Activated T-cell treated with anti-CD3 and anti-CD28 coated beads, Interleukin-2, amount 50 U/mL, for 4 hours (primary cell): Measurements from ENCODE around the gene OR2M4. TPM values are rescaled to one million over a fixed set of nuclear protein-coding genes. Genes with fewer than 3 reads are reported as not detected.
"Not testable (repeated sequence)": the region's sequence is repeated elsewhere in the genome, so short reads cannot be mapped to it uniquely, and the experiment has no call there.

Source experiments
- ATAC-seq, 2 donors: fragments of 200-7000 bp; cut with Tn5 transposase; one replicate each; pipeline ENCODE4 v1.10.0; 2021
- DNase-seq: peaks from one replicate; pipeline ENCODE4 v3.0.0-alpha.2; 2020
- H3K27me3 Mint-ChIP-seq: one replicate; pipeline ENCODE4 v1.8.0; 2021; ENCODE audit warnings: low read depth, mixed read lengths
- H3K36me3 Mint-ChIP-seq: one replicate; pipeline ENCODE4 v1.8.0; 2022; ENCODE audit warnings: mixed read lengths; ENCODE audit not compliant: insufficient read depth
- H3K4me1 Mint-ChIP-seq: one replicate; pipeline ENCODE4 v1.8.0; 2021; ENCODE audit warnings: low read depth, mixed read lengths
- H3K4me3 Mint-ChIP-seq: one replicate; pipeline ENCODE4 v1.8.0; 2021; ENCODE audit warnings: mild to moderate bottlenecking, moderate library complexity, mixed read lengths
- H3K9me3 Mint-ChIP-seq: one replicate; pipeline ENCODE4 v1.8.0; 2021; ENCODE audit warnings: mixed read lengths
- total RNA-seq, 3 donors: library from RNA; stranded (reverse); gene quantifications; one replicate each; pipeline ENCODE4 v1.2.1, GENCODE V29; 2021

OR2M4 gene
- not detected for total RNA-seq

GRCh38 chr1:248231117-248231516, at the start of gene OR2M4:
Gene OR2M4 (plus strand): TSS chr1:248231417. CDS start chr1:248238929, 7,512 bp downstream.
- Mint-ChIP-seq H3K4me1 (no peaks in the 10 kb centered on the region), H3K27me3 (peaks cover 2% of the 10 kb centered on the region), H3K4me3 (no peak within 1 kb of the TSS), H3K9me3 (peaks cover 5% of the 10 kb centered on the region), H3K36me3 (no peaks in the 10 kb centered on the region)
- DNase-seq (no peak), ATAC-seq (no peak)

DNA sequence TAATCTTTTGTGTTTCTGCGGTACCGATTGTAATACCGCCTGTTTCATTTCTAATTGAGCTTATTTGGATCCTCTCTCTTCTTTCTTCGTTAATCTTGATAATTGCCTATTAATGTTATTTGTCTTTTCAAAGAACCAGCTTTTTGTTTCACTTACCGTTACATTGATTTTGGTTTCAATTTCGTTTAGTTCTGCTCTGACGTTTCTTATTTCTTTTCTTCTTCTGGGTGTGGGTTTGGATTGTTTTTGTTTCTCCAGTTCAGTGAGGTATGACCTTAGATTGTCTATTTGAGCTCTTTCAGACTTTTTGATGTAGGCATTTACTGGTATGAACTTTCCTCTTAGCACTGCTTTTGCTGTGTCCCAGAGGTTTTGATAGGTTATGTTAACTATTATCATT, 47.2 kb upstream of the OR2M4 start:
- H3K36me3 Mint-ChIP-seq = no peaks in the 10 kb centered on the region
- DNase-seq = no peak
- peaks cover 9% of the 10 kb centered on the region for H3K9me3 Mint-ChIP-seq
- H3K4me3 Mint-ChIP-seq = no peak overlapping the region
- peaks cover 11% of the 10 kb centered on the region for H3K27me3 Mint-ChIP-seq
- no peaks in the 10 kb centered on the region for H3K4me1 Mint-ChIP-seq
- no peak for ATAC-seq

DNA sequence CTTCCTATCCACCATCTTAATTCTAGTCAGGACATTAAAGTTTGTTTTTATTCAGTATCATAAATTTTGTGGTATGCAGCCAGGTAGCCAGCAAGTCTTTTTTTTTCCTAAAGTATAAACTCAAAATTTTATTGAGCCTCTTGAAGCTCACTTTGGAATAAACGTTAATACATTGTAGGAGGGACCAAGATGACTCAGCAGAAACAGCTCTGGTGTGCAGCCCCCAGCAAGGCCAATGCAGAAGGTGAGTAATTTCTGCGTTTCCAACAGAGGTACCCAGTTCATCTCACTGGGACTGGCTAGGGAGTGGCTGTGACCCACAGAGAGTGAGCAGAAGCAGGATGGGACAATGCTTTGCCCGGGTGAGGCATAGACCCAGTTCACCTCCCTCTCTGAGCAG, 43.9 kb upstream of the OR2M4 start:
- ATAC-seq (no peak), DNase-seq (no peak)
- Mint-ChIP-seq H3K4me3 (no peak overlapping the region), H3K36me3 (no peaks in the 10 kb centered on the region), H3K4me1 (no peaks in the 10 kb centered on the region), H3K9me3 (peaks cover 16% of the 10 kb centered on the region), H3K27me3 (peaks cover 11% of the 10 kb centered on the region)

DNA sequence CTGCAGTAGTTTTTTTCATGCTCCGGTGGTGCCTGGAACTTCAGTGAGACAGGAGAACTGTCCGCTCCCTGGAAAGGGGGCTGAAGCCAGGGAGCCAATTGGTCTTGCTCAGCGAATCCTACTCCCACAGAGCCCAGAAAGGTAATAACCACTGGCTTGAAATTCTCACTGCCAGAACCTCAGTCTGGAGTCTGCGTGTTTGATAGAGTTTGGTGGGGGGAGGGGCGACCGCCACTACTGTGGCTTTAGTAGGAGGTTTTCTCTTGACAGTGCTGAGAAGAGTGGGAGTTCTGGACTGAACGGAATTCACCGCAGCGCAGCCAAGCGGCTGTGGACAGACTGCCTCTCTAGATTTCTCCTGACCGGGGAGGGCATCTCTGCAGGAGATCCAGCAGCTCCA, 42.2 kb upstream of the OR2M4 start:
- Mint-ChIP-seq H3K9me3 (peaks cover 12% of the 10 kb centered on the region), H3K27me3 (peaks cover 11% of the 10 kb centered on the region), H3K4me3 (no peak overlapping the region), H3K36me3 (no peaks in the 10 kb centered on the region), H3K4me1 (no peaks in the 10 kb centered on the region)
- DNase-seq (no peak), ATAC-seq (no peak)

DNA sequence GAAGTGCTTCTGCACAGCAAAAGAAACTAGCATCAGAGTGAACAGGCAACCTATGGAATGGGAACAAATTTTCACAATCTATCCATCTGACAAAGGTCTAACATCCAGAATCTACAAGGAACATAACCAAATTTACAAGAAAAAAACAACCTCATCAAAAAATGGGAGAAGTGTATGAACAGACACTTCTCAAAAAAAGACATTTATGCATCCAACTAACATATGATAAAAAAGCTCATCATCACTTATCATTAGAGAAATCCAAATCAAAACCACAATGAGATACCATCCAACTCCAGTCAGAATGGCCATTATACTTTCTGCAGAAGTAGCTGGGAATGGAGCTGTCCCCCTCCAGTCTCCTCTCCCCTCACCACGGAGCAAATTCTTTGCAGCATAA, 37.1 kb upstream of the OR2M4 start:
- no peak for ATAC-seq
- no peak overlapping the region for H3K4me3 Mint-ChIP-seq
- H3K36me3 Mint-ChIP-seq = no peaks in the 10 kb centered on the region
- H3K9me3 Mint-ChIP-seq = peaks cover 12% of the 10 kb centered on the region
- no peaks in the 10 kb centered on the region for H3K27me3 Mint-ChIP-seq
- H3K4me1 Mint-ChIP-seq = no peaks in the 10 kb centered on the region
- no peak for DNase-seq

- no peak for DNase-seq
- Mint-ChIP-seq H3K27me3 (no peaks in the 10 kb centered on the region), H3K4me3 (no peak within 1 kb of the TSS), H3K9me3 (peaks cover 5% of the 10 kb centered on the region), H3K4me1 (no peaks in the 10 kb centered on the region), H3K36me3 (no peaks in the 10 kb centered on the region)
- ATAC-seq = no peak
Observed at GRCh38 chr1:248196965-248197364, 34.3 kb upstream of the OR2M4 start, which contains the start of gene OR2M3. Gene OR2M3 (plus strand): TSS chr1:248197265. CDS start chr1:248203068, 5,803 bp downstream.

DNA sequence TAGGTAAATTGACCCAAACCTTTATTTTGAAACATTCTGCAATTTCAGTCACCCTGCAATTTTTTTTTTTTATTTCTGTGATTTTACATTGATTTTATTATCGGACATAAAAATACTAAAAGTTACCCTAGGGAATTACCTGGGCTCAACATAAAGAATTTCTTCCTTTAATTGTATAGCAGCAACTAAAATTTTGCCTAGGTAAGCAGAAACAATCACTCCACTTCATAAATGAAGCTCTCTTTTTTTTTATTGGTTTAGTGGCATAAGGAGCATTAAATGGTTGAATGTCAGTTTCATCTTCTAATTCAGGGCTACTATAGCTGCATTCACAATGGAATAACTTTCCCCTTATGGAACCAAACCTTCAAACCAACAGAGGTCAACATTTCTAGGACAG, 15.3 kb upstream of the OR2M4 start:
- Mint-ChIP-seq H3K36me3 (no peaks in the 10 kb centered on the region), H3K4me3 (no peak overlapping the region), H3K4me1 (no peaks in the 10 kb centered on the region), H3K9me3 (peaks cover 11% of the 10 kb centered on the region), H3K27me3 (peaks cover 4% of the 10 kb centered on the region)
- ATAC-seq (no peak), DNase-seq (no peak)

GRCh38 chr1:248225537-248225936, 5.7 kb upstream of the OR2M4 start:
- Mint-ChIP-seq H3K9me3 (peaks cover 5% of the 10 kb centered on the region), H3K4me1 (no peaks in the 10 kb centered on the region)
- ATAC-seq = no peak

DNA sequence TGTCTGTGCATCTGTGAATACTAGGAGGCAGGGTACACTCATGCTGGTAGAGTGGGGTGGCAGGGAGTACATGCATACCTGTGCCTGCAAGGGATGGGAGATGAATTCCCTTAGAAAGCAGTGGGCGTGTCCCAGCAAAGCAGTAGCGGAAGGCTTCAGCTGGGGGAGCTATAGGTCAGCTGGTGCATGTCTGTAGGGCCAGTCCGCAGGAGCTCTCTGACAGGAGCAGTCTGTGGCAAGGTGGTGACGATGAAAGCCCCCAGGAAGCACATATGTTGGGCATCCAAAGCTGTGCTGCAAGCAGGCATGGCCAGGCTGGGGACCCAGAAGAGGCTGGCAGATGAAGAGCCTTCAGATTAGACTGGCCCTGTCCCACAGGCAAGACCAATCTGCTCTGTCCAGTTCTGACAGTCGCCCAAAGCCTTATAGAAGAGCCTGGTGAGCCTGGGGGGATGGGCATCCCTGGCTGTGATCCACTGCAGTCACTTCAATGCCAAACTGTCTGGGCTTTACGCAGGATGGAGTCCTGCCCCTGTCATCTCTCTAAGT, 1.8 kb upstream of the OR2M4 start:
- peaks cover 2% of the 10 kb centered on the region for H3K27me3 Mint-ChIP-seq
- H3K4me1 Mint-ChIP-seq = no peaks in the 10 kb centered on the region
- no peak for ATAC-seq
- H3K9me3 Mint-ChIP-seq = peaks cover 5% of the 10 kb centered on the region
- DNase-seq = no peak
- no peak overlapping the region for H3K4me3 Mint-ChIP-seq
- no peaks in the 10 kb centered on the region for H3K36me3 Mint-ChIP-seq

More at GRCh38 chr1:248225537-248225936, 5.7 kb upstream of the OR2M4 start:
- DNase-seq = no peak
- Mint-ChIP-seq H3K4me3 (no peak overlapping the region), H3K36me3 (no peaks in the 10 kb centered on the region), H3K27me3 (no peaks in the 10 kb centered on the region)

GRCh38 chr1:248239478-248239877, 8.3 kb downstream of the OR2M4 start:
- Mint-ChIP-seq H3K36me3 (no peaks in the 10 kb centered on the region), H3K9me3 (no peaks in the 10 kb centered on the region), H3K4me1 (peaks cover 2% of the 10 kb centered on the region), H3K27me3 (peaks cover 10% of the 10 kb centered on the region), H3K4me3 (no peak overlapping the region)
- DNase-seq (no peak), ATAC-seq (no peak)

DNA sequence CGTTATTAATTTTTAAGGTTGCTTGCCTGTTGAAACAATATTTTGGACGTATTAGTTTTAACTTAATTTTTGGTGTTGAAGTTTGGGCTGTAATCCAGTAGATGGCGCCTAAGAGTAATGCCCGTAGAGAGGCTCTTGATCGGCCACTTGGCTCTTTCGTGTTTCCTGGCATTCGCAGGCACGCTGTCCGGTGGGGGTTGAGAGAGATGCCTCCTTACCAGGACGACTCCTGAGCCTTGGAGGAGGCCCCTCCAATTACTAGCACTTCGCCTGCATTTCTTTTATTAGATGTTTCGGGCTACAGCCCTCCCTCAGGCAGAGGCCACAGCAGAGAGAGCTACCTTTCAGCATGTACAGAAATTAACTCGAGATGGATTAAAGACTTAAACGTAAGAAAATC, 12.0 kb downstream of the OR2M4 start:
- DNase-seq (no peak), ATAC-seq (peak in 1 of 2 donors; percentile 37)
- Mint-ChIP-seq H3K4me1 (peaks cover 2% of the 10 kb centered on the region), H3K9me3 (no peaks in the 10 kb centered on the region), H3K4me3 (no peak overlapping the region), H3K36me3 (no peaks in the 10 kb centered on the region), H3K27me3 (peaks cover 8% of the 10 kb centered on the region)

- not testable (repeated sequence) for ATAC-seq, H3K4me1 Mint-ChIP-seq, H3K4me3 Mint-ChIP-seq, DNase-seq, H3K27me3 Mint-ChIP-seq, H3K36me3 Mint-ChIP-seq
- peaks cover 25% of the 10 kb centered on the region for H3K9me3 Mint-ChIP-seq
Observed at GRCh38 chr1:248259309-248259708, 28.1 kb downstream of the OR2M4 start.

GRCh38 chr1:248268178-248268577, 37.0 kb downstream of the OR2M4 start:
- H3K4me1 Mint-ChIP-seq = no peaks in the 10 kb centered on the region
- H3K27me3 Mint-ChIP-seq = peaks cover 3% of the 10 kb centered on the region
- peaks cover 17% of the 10 kb centered on the region for H3K9me3 Mint-ChIP-seq
- DNase-seq (no peak), ATAC-seq (no peak)
- H3K4me3 Mint-ChIP-seq = no peak overlapping the region
- no peaks in the 10 kb centered on the region for H3K36me3 Mint-ChIP-seq

DNA sequence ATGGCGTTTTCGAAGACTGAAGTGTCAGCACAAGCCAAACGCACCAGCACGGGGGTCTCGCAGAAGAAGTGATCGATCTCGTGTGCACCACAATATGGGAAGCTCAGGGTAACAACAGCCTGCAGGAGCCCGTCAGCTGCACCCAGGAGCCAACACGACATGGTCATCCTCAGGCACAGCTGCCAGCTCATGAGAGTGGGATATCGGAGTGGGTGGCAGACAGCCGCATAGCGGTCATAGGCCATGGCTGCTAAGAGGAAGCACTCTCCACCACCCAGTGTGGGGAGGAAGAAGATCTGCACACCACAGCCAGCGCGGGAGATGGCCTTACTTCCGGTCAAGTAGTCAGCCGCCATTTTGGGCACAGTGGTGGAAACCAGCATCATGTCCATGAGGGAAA, 42.0 kb downstream of the OR2M4 start:
- not testable (repeated sequence) for DNase-seq, ATAC-seq, H3K9me3 Mint-ChIP-seq

DNA sequence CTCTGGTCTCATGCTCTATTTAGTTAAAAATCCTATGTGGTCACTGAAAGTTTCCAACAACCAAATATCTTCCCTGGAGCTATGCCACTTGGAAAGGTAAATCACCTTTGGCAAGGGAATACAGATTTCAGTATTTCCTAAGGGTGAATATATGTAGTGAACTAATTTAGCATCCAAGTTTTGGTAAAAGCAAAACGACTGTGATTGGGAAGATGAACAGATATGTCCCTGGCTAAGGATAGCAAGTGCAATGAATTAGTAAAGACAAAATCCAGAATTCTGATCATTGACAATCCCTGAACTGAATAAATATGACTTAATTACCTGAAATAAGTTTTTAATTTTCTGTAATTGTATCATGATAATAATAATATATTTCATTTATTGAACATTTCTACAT, 46.7 kb downstream of the OR2M4 start, which contains the start of gene OR2T33:
TSS of gene OR2T33 (minus strand) at position 101 of the 400 bp plus-strand sequence. CDS start 4,162 bp downstream, outside the sequence.
- DNase-seq (no peak), ATAC-seq (no peak)
- Mint-ChIP-seq H3K36me3 (no peaks in the 10 kb centered on the region), H3K4me3 (no peak within 1 kb of the TSS), H3K4me1 (no peaks in the 10 kb centered on the region), H3K9me3 (no peaks in the 10 kb centered on the region), H3K27me3 (peaks cover 2% of the 10 kb centered on the region)

More for the DNA sequence above, 42.0 kb downstream of the OR2M4 start:
- H3K4me3 Mint-ChIP-seq, H3K4me1 Mint-ChIP-seq, H3K36me3 Mint-ChIP-seq, H3K27me3 Mint-ChIP-seq: not testable (repeated sequence)
